NCI-H1417 (cell line): ENCODE data around the gene NR6A1.

ENCODE experiments used
- DNase-seq, 3 experiments: peaks; one replicate each; lab custom pipeline; 2025; lab: John Stamatoyannopoulos, UW

NR6A1 gene

DNA sequence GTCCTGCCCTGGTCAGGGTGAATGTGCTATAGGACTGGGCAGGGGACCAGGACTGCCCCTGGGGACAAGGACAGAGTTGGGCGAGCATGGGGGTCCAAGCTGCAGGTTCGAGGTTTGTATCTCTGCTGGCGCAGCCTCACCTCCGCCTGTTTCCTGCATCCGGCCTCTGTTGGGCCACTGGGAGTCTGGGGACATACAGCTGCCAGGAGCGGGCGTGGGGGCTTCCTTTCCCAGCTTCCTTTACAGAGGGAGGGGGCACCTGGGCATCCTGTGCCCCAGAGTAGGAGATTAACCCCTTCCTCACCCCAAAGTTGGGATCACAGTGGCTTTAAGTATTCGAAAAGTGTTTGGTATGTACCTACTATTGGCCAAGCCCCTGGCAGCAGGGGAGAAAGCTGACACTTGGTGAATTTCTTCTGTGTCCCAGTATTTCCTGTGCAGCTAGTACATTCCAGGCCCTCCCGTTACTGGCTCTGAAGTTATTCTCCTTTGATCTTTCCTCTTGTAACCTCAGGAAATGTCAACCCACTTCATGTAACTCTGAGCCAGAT is 24.8 kb upstream of the NR6A1 start:
- no peak for DNase-seq

DNA sequence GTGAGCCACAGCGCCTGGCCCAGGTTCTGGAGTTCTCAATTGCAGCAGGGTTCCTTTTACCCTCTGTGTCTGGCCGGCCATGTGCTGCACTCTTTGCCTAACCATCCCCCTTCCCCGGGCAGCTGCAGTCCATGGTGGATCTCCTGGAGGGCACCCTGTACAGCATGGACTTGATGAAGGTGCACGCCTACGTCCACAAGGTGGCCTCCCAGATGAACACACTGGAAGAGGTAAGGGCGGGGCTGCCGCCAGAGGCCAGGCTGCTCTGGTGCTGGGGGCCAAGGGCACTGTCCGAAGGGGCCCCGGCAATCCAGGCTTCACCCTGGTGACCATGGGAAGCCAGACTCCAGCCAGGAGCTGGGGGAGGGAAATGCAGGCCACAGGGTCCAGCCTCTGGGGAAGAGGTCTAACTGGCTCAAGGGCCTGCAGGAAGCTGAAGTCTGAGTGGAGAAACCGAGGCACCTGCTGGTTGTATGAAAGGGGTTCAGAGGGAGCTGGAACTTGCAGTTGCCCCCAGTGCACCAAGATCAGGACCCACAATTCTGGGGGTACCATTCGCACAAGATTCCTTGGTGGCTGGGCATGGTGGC is 23.9 kb upstream of the NR6A1 start:
- DNase-seq, result peak in 1 of 3 experiments; percentile 37

- no peak for DNase-seq
Observed at GRCh38 chr9:124793015-124793541, 22.0 kb upstream of the NR6A1 start.

GRCh38 chr9:124792257-124793014 is 21.3 kb upstream of the NR6A1 start:
- DNase-seq, result no peak

- DNase-seq, result no peak
Observed at GRCh38 chr9:124790801-124791505, 19.8 kb upstream of the NR6A1 start.

GRCh38 chr9:124790301-124790700 is 19.2 kb upstream of the NR6A1 start:
- DNase-seq, result no peak

GRCh38 chr9:124789531-124789930 is 18.4 kb upstream of the NR6A1 start:
- no peak for DNase-seq

DNA sequence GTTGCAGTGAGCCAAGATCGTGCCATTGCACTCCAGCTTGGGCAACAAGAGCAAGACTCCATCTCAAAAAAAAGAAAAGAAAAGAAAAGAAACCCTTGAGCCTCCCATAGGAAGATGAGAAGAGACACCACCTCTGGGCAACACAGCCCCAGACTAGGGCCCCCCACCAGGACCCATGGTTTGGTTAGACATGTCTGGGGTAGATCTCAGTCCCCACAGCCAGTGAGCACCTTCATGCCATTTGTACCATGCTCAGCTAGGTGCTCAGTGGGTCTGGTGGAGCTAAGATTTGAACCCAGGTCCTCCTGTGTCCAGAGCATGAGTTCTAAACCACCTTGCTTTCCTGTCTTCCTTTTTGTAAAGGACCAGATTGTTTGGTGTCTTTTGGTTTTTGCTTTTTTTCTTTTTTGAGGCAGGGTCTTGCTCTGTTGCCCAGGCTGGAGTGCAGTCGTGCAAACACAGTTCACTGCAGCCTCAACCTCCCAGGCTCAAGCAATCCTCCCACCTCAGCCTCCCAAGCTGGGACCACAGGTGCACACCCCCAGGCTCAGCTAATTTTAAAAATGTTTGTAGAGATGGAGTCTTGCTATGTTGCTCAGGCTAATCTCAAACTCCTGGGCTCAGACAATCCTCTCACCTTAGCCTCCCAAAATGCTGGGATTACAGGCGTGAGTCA is 17.6 kb upstream of the NR6A1 start:
- DNase-seq, result no peak

DNA sequence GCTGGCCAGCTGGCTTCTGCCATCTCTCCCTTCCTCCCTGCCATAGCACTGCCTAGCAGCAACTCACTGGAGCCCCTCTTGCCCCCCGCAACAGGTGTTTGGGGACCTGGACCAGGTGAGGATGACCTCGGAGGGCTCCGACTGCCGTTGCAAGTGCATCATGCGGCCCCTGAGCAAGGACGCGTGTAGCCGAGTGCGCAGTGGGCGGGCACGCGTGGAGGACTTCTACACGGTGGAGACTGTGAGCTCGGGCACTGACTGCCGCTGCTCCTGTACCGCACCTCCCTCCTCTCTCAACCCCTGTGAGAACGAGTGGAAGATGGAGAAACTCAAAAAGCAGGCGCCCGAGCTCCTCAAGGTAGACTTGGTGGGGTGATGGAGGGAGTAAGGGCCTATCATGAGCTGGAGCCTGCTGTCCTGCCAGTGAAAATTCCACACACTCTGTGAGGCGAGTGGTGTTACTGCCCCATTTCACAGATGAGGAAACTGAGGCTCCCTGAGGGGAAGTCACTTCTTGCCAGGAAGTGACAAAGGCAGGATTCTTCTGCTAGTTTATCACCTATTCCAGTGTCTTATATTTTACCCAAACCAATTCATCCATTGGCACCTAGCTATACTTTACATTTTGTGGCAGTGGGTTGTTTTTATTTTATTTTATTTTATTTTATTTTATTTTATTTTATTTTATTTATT is 15.9 kb upstream of the NR6A1 start:
- no peak for DNase-seq

- DNase-seq, result peak in 1 of 3 experiments; percentile 13
Observed at GRCh38 chr9:124784509-124784908, 13.4 kb upstream of the NR6A1 start.

DNA sequence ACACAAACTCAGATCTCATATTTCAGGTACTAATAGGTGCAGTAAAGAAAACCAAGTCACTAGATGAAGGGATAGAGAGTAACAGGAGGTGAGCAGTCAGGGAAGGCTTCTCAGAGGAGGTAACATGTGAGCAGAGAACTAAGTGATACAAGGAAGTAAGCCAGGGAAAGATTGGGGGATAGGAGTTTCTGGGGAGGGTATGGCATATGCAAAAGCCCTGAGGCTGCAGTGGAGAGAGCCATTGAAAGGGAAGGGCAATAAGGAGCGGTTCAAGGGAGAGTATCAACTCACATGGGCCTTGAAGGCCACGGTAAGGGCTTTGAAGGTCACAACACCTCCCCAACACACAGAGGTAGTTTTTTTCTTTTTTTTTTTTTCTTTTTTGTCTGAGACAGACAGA is 12.7 kb upstream of the NR6A1 start:
- DNase-seq, result no peak

DNA sequence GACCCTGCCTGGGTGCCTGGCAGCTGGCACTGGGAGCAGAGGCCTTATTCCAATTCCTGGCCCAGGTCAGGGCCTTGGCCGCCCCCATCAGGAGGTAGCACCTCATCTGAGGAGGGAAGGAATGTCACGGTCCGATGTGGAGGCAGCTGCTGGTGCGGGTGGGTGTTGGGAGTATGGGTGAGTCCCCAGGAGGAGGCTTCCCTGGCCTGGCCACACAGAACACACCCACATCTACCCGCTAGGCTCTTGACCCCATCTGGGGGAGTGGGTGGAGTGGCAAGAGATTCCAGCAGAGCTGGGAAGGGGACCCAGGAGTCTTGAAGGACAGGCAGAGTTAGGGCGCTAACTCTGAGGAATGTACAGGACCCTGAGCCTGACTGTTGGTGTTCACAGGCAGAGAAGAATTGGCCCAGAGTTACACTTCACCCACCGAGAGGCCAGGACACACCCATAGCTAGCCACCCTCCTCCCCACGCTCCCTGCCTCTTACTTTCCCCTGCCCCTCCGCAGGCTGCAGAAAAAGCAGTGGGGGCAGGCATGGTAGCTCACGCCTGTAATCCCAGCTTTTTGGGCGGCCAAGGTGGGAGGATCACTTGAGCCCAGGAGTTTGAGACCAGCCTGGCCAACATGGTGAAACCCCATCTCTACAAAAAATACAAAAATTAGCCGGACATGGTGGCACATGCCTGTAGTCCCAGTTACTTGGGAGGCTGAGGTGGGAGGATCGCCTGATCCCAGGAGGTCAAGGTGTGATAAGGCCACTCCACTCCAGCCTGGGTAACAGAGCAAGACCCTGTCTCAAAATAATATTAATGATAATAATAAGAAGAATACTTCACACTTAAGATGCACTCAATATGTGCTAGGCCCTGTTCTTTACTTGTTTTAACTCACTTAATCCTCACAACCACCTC is 11.8 kb upstream of the NR6A1 start:
- DNase-seq, result no peak

- DNase-seq, result no peak
Observed at GRCh38 chr9:124781967-124782660, 11.0 kb upstream of the NR6A1 start.

- no peak for DNase-seq
Observed at GRCh38 chr9:124780757-124781151, 9.6 kb upstream of the NR6A1 start.

- DNase-seq, result no peak
Observed at GRCh38 chr9:124780060-124780756, 9.1 kb upstream of the NR6A1 start.

- DNase-seq, result no peak
Observed at GRCh38 chr9:124779368-124780059, 8.4 kb upstream of the NR6A1 start.

DNA sequence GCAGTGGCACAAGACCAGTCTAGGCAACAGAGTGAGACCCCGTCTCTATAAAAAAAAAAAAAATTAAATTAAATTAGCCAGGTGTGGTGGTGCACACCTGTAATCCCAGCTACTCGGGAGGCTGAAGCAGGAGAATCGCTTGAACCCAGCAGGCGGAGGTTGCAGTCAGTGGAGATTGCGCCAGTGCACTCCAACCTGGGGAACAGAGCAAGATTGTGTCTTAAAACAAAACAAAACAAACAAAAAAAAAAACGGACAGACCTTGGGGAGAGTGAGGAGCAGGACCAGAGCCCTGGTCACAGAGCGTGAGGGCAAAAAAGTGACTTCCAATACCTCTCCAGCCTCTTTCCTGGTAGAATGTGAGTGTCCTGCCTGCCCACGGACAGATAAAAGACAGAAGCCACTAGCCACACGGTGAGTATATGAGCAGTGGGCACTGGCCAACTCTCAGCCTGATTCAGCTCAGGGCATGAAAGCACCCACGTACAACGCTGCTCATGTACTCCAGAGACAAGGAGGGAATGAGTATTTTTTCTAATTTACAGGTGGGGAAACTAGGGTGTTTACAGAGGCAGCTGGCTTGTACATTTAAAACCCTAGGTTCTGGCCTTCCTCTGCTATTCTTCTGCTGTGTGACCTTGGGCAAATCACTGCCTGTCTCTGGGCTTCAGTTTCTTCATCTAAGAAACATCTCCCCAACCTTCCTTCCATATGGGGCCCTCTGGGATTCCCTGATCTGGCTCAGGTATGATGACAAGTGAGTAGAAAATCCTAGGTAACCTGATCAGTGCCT is 7.7 kb upstream of the NR6A1 start:
- DNase-seq, result no peak
